ENCODE data around the gene CNNM4.

The CNNM4 gene

DNA sequence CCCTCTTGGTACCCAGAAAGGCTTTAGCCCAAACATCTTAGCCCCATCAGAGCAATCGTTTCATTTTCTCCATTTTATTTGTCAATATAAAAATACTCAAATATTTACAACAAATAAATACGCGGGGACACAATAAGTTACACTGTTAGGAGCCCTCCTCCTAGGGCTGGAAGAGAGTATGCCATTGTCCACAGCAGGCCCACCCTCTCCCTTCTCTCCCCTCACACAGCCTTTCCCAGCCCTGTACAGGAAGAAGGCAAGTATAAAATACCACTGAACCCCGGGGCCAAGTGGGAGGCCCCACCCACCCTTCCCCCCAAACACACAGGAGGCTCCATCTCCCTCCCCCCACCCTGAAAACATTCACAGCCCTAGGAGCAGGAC lies 99.0 kb downstream of the CNNM4 start:
- DNase-seq (ENCODE audit: low read depth) = no peak

DNA sequence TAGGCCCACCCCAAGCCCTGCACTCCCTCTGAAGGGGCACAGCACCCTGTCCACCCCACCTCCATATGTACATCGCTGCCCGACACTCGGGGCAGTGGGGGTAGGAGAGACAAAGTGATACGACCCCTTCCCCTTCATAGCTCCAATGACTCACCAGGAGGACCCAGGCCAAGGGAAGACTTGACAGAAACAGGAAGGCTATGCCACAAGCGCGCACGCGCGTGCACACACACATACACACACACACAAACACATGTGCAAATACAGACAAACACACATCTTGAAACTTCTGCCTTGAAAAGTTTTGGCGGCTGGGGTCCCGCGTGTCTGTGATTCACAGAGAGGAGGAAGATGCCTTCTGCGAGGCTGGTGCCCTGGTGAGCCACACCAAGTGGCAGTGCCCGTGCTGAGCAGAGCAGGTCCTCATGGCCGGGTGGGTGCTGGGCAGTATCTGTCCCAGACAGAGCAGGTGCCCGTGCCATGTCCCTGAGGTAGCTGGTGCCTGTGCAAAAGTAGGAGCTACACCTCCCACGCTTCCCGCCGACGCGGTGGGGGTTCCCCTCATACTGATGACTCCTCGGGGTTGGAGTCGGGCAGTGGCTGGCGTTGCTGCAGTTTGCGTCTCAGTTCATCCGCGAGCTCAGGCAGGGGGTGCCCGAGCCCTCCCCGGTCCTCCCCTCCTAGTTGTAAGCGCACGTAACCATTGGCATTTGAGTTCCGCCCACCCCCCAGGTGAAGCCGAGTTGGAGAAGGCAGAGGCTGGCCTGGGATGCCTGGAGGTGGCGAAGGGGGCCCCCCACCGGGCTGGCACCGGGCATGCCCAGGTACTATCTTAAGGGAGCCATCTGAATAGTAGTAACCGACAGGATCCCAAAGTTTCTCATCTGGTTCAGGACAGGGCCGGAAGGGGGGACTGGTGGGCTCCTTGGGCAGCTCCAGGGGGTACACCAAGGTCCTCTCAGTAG lies 99.6 kb downstream of the CNNM4 start:
- no peak for DNase-seq (ENCODE audit: low read depth)

DNA sequence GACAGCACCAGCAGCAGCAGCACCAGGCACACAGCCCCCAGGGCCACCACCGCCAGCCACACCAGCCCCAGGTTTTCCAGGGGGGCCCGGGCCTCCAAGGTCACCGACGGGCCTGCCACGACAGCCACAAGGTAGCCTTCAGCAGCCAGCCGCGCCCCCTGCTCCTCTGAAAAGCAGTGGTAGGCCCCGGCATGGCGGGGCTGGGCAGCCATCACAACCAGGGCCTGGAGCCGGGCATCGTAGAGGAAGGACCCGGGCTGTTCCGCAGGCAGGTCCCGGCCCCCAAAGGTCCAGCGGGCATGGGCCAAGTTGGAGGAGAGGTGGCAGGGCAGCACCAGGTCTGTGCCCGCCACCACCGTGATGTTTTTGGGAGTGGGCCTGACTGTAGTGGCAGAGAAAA lies 100.4 kb downstream of the CNNM4 start:
- DNase-seq (ENCODE audit: low read depth) = no peak
